ENCODE data around the gene HOGA1. TPM values are rescaled to one million over a fixed set of nuclear protein-coding genes. Genes with fewer than 3 reads are reported as not detected.

HOGA1 gene
- total RNA-seq, 1 donor = 0.72 TPM

GRCh38 chr10:97607095-97607636 lies 23.0 kb downstream of the HOGA1 start:
- DNase-seq (ENCODE audit: low read depth) = no peak
- TF ChIP-seq CTCF (IDR thresholded peaks at IDR 0.05; ENCODE audit: insufficient read depth, low read length) = no peak

GRCh38 chr10:97608991-97609561 lies 24.9 kb downstream of the HOGA1 start:
- TF ChIP-seq CTCF (IDR thresholded peaks at IDR 0.05; ENCODE audit: insufficient read depth, low read length) = no peak

More at GRCh38 chr10:97607095-97607636, 23.0 kb downstream of the HOGA1 start:
- H3K4me3 ChIP-seq (ENCODE audit: low read depth, low read length) = no peak overlapping the region

GRCh38 chr10:97611473-97611872 lies 27.3 kb downstream of the HOGA1 start:
- no peak for DNase-seq (ENCODE audit: low read depth)
- no peak for TF ChIP-seq CTCF (IDR thresholded peaks at IDR 0.05; ENCODE audit: insufficient read depth, low read length)
- H3K4me3 ChIP-seq (ENCODE audit: low read depth, low read length) = no peak overlapping the region

More at GRCh38 chr10:97608991-97609561, 24.9 kb downstream of the HOGA1 start:
- no peak for DNase-seq (ENCODE audit: low read depth)
- H3K4me3 ChIP-seq (ENCODE audit: low read depth, low read length) = no peak overlapping the region

- peak; percentile 37 for TF ChIP-seq CTCF (IDR thresholded peaks at IDR 0.05; ENCODE audit: insufficient read depth, low read length)
- DNase-seq (ENCODE audit: low read depth) = peak; percentile 69
- no peak overlapping the region for H3K4me3 ChIP-seq (ENCODE audit: low read depth, low read length)
Measured at GRCh38 chr10:97612386-97612785, 28.2 kb downstream of the HOGA1 start.

- H3K4me3 ChIP-seq (ENCODE audit: low read depth, low read length) = no peak overlapping the region
- TF ChIP-seq CTCF (IDR thresholded peaks at IDR 0.05; ENCODE audit: insufficient read depth, low read length) = no peak
- DNase-seq (ENCODE audit: low read depth) = no peak
Measured at GRCh38 chr10:97618285-97618684, 34.1 kb downstream of the HOGA1 start.

GRCh38 chr10:97618733-97619132 lies 34.5 kb downstream of the HOGA1 start:
- DNase-seq (ENCODE audit: low read depth) = no peak
- no peak for TF ChIP-seq CTCF (IDR thresholded peaks at IDR 0.05; ENCODE audit: insufficient read depth, low read length)
- no peak overlapping the region for H3K4me3 ChIP-seq (ENCODE audit: low read depth, low read length)

- no peak overlapping the region for H3K4me3 ChIP-seq (ENCODE audit: low read depth, low read length)
- TF ChIP-seq CTCF (IDR thresholded peaks at IDR 0.05; ENCODE audit: insufficient read depth, low read length) = no peak
- DNase-seq (ENCODE audit: low read depth) = no peak
Measured at GRCh38 chr10:97623277-97623676, 39.1 kb downstream of the HOGA1 start.

Data from fibroblast of the aortic adventitia (primary cell).